ENCODE results near the gene RPAIN.
A peak's percentile ranks its signal among the peaks of the same experiment; 100 is the strongest.

Gene RPAIN

DNA sequence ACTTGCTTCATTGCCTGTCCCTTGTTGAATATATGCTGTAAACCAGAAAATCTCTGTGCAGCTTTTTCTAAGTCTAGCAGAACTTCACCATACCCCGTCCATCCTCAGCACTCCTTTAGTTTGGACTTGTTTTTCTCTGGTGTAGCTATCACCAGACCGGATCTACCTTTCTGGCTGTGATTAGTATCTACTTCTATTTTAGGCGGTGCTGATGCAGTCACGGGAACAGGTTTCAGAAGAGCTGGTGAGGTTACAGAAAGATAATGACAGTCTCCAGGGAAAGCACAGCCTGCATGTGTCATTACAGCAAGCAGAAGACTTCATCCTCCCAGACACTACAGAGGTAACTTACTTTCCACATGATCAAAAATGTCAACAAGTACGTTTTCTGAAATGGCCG, 46.9 kb upstream of the RPAIN start:
- CTCF ChIA-PET: interaction anchor here (1.0 kb wide), 1 partner anchor 14 kb away, joined by 3 read pairs; no protein-coding TSS in a partner anchor

GRCh38 chr17:5378566-5379207, 41.3 kb upstream of the RPAIN start:
- no peaks in the 10 kb centered on the region for H3K9me3 ChIP-seq (ENCODE audit: control insufficient read depth, insufficient read depth, low read depth, low read length)
- TF ChIP-seq, protein P1, sequence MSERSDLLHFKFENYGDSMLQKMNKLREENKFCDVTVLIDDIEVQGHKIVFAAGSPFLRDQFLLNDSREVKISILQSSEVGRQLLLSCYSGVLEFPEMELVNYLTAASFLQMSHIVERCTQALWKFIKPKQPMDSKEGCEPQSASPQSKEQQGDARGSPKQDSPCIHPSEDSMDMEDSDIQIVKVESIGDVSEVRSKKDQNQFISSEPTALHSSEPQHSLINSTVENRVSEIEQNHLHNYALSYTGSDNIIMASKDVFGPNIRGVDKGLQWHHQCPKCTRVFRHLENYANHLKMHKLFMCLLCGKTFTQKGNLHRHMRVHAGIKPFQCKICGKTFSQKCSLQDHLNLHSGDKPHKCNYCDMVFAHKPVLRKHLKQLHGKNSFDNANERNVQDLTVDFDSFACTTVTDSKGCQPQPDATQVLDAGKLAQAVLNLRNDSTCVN (tag by site-specific recombination; optimal IDR thresholded peaks at IDR 0.05): no peak
- no peak for TF ChIP-seq SP7 (tag by site-specific recombination; IDR thresholded peaks at IDR 0.05)
- no peak for TF ChIP-seq ZNF561 (tag by site-specific recombination; IDR thresholded peaks at IDR 0.05; ENCODE audit: borderline replicate concordance)
- no peak for TF ChIP-seq ZNF132 (tag by site-specific recombination; IDR thresholded peaks at IDR 0.05; ENCODE audit: borderline replicate concordance)
- TF ChIP-seq, protein P2, sequence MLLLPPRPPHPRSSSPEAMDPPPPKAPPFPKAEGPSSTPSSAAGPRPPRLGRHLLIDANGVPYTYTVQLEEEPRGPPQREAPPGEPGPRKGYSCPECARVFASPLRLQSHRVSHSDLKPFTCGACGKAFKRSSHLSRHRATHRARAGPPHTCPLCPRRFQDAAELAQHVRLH (tag by site-specific recombination; IDR thresholded peaks at IDR 0.05): no peak
- 0 out of 2 replicates have a peak, but pooled peaks have one; percentile 15 for TF ChIP-seq ZFHX2 (tag by site-specific recombination; conservative IDR thresholded peaks at IDR 0.05)
- no peak for TF ChIP-seq BCL11B (tag by site-specific recombination; IDR thresholded peaks at IDR 0.05; ENCODE audit: low read depth)
- TF ChIP-seq, protein P3, sequence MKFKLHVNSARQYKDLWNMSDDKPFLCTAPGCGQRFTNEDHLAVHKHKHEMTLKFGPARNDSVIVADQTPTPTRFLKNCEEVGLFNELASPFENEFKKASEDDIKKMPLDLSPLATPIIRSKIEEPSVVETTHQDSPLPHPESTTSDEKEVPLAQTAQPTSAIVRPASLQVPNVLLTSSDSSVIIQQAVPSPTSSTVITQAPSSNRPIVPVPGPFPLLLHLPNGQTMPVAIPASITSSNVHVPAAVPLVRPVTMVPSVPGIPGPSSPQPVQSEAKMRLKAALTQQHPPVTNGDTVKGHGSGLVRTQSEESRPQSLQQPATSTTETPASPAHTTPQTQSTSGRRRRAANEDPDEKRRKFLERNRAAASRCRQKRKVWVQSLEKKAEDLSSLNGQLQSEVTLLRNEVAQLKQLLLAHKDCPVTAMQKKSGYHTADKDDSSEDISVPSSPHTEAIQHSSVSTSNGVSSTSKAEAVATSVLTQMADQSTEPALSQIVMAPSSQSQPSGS (tag by site-specific recombination; IDR thresholded peaks at IDR 0.05; ENCODE audit: low read depth): no peak
- POLR2A ChIA-PET: no interaction called here
- H3K4me3 ChIP-seq (ENCODE audit: low read depth, low read length): no peak overlapping the region
- H3K36me3 ChIP-seq (ENCODE audit: control insufficient read depth in 2 of 2, insufficient read depth in 1 of 2, low read length in 2 of 2): peaks cover 87 to 96% of the 10 kb centered on the region in 2 experiments
- no peak overlapping the region for H3K27ac ChIP-seq (ENCODE audit: extremely low read depth, low read depth, low read length)
- no peaks in the 10 kb centered on the region; the same call in 1 of the 2 replicates for H3K4me1 ChIP-seq (ENCODE audit: control insufficient read depth, insufficient read depth, low read length)
- CTCF ChIA-PET: interaction anchor here (0.5 to 1.0 kb wide), 2 partner anchors 21 to 60 kb away, joined by 3 to 4 read pairs; partner anchors contain the start of gene C1QBP

More for the DNA sequence above, 46.9 kb upstream of the RPAIN start:
- no peaks in the 10 kb centered on the region; the same call in 1 of the 2 replicates for H3K4me1 ChIP-seq (ENCODE audit: control insufficient read depth, insufficient read depth, low read length)
- no peak for TF ChIP-seq ZNF501 (tag by site-specific recombination; IDR thresholded peaks at IDR 0.05)
- TF ChIP-seq ZBTB17 (tag by site-specific recombination; IDR thresholded peaks at IDR 0.05): peak; percentile 77
- POLR2A ChIA-PET: no interaction called here
- no peak overlapping the region for H3K27ac ChIP-seq (ENCODE audit: extremely low read depth, low read depth, low read length)
- H3K9me3 ChIP-seq (ENCODE audit: control insufficient read depth, insufficient read depth, low read depth, low read length): no peaks in the 10 kb centered on the region
- H3K36me3 ChIP-seq (ENCODE audit: control insufficient read depth in 2 of 2, insufficient read depth in 1 of 2, low read length in 2 of 2): peaks cover 84 to 92% of the 10 kb centered on the region in 2 experiments
- no peak overlapping the region for H3K4me3 ChIP-seq (ENCODE audit: low read depth, low read length)

GRCh38 chr17:5379351-5380107, 40.5 kb upstream of the RPAIN start:
- CTCF ChIA-PET: interaction anchor here (0.5 to 1.2 kb wide), 3 partner anchors 21 to 129 kb away, joined by 3 to 4 read pairs (median 4); partner anchors contain the start of gene C1QBP
- no peak for TF ChIP-seq ZNF548 (tag by site-specific recombination; IDR thresholded peaks at IDR 0.05)
- peak; percentile 40; the same call in 1 of the 2 replicates for TF ChIP-seq PRDM1 (tag by site-specific recombination; IDR thresholded peaks at IDR 0.05)
- no peak for TF ChIP-seq HOXA7 (CRISPR knock-in tag; IDR thresholded peaks at IDR 0.05; ENCODE audit: borderline replicate concordance)
- Histone ChIP-seq H3K36me3 (ENCODE audit: control insufficient read depth in 2 of 2, insufficient read depth in 1 of 2, low read length in 2 of 2) (peaks cover 90 to 96% of the 10 kb centered on the region in 2 experiments), H3K9me3 (ENCODE audit: control insufficient read depth, insufficient read depth, low read depth, low read length) (no peaks in the 10 kb centered on the region), H3K4me1 (ENCODE audit: control insufficient read depth, insufficient read depth, low read length) (no peaks in the 10 kb centered on the region; the same call in 1 of the 2 replicates), H3K4me3 (ENCODE audit: low read depth, low read length) (no peak overlapping the region), H3K27ac (ENCODE audit: extremely low read depth, low read depth, low read length) (peak overlapping the region; percentile 14; the same call in 1 of the 2 replicates)
- POLR2A ChIA-PET: no interaction called here

Data from HEK293 (cell line).